Testis (tissue), 2 donors: ENCODE data around the gene SKI.

Source experiments
- POLR2A ChIP-seq: fragments of 450-650 bp; IDR thresholded peaks from one replicate; pipeline ENCODE4 v1.6.1; 2017; ENCODE audit warnings: antibody characterized with exemption, mild to moderate bottlenecking, moderate library complexity
- TF ChIP-seq, protein P1 (sequence below), 3 experiments: fragments of 450-650 bp in 2 of 3; fragments of 200-600 bp in 1 of 3; sonication (generic) in 1 of 3; IDR thresholded peaks; one replicate each; pipeline ENCODE4 v1.5.1; 2016 to 2019; ENCODE audit warnings: antibody characterized with exemption in 3 of 3, mild to moderate bottlenecking in 2 of 3, moderate library complexity in 1 of 3

DNA sequence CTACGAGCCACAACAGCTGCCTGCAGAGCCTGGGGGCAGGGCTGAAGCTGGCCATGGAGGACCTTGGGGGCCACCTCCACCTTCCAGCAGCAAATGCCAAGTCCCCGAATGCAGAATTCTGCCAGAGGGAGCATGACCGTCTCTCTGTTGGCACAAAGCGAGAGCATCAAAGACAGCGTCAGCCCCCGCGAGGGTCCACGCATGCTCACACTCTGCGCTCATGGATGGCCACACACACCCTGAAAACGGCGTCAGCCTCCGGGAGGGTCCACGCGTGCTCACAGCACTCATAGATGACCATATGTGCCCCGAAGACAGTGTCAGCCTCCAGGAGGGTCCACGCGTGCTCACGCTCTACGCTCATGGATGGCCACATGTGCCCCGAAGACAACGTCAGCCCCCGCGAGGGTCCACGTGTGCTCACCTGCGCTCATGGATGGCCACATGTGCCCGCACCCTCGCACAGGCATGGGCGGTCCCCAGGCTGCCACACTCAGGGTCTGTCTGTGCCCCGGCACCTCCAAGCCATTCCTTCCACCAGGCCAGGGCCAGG is 116.7 kb downstream of the SKI start:
- TF ChIP-seq, protein P1, sequence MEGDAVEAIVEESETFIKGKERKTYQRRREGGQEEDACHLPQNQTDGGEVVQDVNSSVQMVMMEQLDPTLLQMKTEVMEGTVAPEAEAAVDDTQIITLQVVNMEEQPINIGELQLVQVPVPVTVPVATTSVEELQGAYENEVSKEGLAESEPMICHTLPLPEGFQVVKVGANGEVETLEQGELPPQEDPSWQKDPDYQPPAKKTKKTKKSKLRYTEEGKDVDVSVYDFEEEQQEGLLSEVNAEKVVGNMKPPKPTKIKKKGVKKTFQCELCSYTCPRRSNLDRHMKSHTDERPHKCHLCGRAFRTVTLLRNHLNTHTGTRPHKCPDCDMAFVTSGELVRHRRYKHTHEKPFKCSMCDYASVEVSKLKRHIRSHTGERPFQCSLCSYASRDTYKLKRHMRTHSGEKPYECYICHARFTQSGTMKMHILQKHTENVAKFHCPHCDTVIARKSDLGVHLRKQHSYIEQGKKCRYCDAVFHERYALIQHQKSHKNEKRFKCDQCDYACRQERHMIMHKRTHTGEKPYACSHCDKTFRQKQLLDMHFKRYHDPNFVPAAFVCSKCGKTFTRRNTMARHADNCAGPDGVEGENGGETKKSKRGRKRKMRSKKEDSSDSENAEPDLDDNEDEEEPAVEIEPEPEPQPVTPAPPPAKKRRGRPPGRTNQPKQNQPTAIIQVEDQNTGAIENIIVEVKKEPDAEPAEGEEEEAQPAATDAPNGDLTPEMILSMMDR (IDR thresholded peaks at IDR 0.05), result no peak
- no peak for TF ChIP-seq POLR2A
